ENCODE data around the gene NAV2.

NAV2 gene

GRCh38 chr11:20051469-20052399 lies 339.1 kb downstream of the NAV2 start:
- DNase-seq (ENCODE audit: low read depth, low spot score), result no peak

- DNase-seq (ENCODE audit: low read depth, low spot score), result no peak
These were observed 340.9 kb downstream of the NAV2 start for GRCh38 chr11:20053572-20053971.

GRCh38 chr11:20054584-20054983 lies 341.9 kb downstream of the NAV2 start:
- DNase-seq (ENCODE audit: low read depth, low spot score), result no peak

GRCh38 chr11:20055312-20055711 lies 342.7 kb downstream of the NAV2 start:
- DNase-seq (ENCODE audit: low read depth, low spot score), result no peak

- DNase-seq (ENCODE audit: low read depth, low spot score), result no peak
These were observed 343.7 kb downstream of the NAV2 start for GRCh38 chr11:20056109-20056949.

- no peak for DNase-seq (ENCODE audit: low read depth, low spot score)
These were observed 344.6 kb downstream of the NAV2 start for GRCh38 chr11:20056950-20057943.

- no peak for DNase-seq (ENCODE audit: low read depth, low spot score)
These were observed 346.3 kb downstream of the NAV2 start for GRCh38 chr11:20058749-20059458.

GRCh38 chr11:20059587-20060021 lies 347.0 kb downstream of the NAV2 start:
- DNase-seq (ENCODE audit: low read depth, low spot score), result no peak

- no peak for DNase-seq (ENCODE audit: low read depth, low spot score)
These were observed 347.5 kb downstream of the NAV2 start for GRCh38 chr11:20060181-20060580.

- no peak for DNase-seq (ENCODE audit: low read depth, low spot score)
These were observed 348.1 kb downstream of the NAV2 start for GRCh38 chr11:20060647-20061205.

- DNase-seq (ENCODE audit: low read depth, low spot score), result no peak
These were observed 349.1 kb downstream of the NAV2 start for GRCh38 chr11:20061776-20062175.

- DNase-seq (ENCODE audit: low read depth, low spot score), result no peak
These were observed 352.3 kb downstream of the NAV2 start for GRCh38 chr11:20064961-20065405.

- no peak for DNase-seq (ENCODE audit: low read depth, low spot score)
These were observed 352.8 kb downstream of the NAV2 start for GRCh38 chr11:20065406-20065805.

GRCh38 chr11:20066013-20066782 lies 353.6 kb downstream of the NAV2 start:
- DNase-seq (ENCODE audit: low read depth, low spot score), result no peak

- DNase-seq (ENCODE audit: low read depth, low spot score), result no peak
These were observed 354.1 kb downstream of the NAV2 start for GRCh38 chr11:20066783-20067156.

GRCh38 chr11:20067665-20068064 lies 355.0 kb downstream of the NAV2 start:
- DNase-seq (ENCODE audit: low read depth, low spot score), result no peak

- DNase-seq (ENCODE audit: low read depth, low spot score), result no peak
These were observed 356.1 kb downstream of the NAV2 start for GRCh38 chr11:20068691-20069090.

- DNase-seq (ENCODE audit: low read depth, low spot score), result no peak
These were observed 357.8 kb downstream of the NAV2 start for GRCh38 chr11:20070459-20070858.

- no peak for DNase-seq (ENCODE audit: low read depth, low spot score)
These were observed 363.0 kb downstream of the NAV2 start for GRCh38 chr11:20075627-20076026.

Measured in iPS DF 19.7 (cell line).